ENCODE data around the gene CERS2. TPM values are rescaled to one million over a fixed set of nuclear protein-coding genes. Genes with fewer than 3 reads are reported as not detected.

CERS2 gene
- total and polyA plus RNA-seq, 11 donors: 51.7 to 113 (median 76.1) TPM

GRCh38 chr1:151008244-151009205 lies 33.9 kb upstream of the CERS2 start, which contains the start of gene PRUNE1:
TSS of gene PRUNE1 (plus strand) at chr1:151008449. CDS start at chr1:151008633, 184 bp downstream.
- intact Hi-C loops (cut with DNase I): loop anchor here in 5 of 10 donors (5.0 kb wide), 4 partner anchors 39 to 139 kb away; partner anchors contain the start of genes CDC42SE1 (in 4 of the 5), C1orf56 (in 1 of the 5), GABPB2 (in 1 of the 5) and SEMA6C (in 1 of the 5)

DNA sequence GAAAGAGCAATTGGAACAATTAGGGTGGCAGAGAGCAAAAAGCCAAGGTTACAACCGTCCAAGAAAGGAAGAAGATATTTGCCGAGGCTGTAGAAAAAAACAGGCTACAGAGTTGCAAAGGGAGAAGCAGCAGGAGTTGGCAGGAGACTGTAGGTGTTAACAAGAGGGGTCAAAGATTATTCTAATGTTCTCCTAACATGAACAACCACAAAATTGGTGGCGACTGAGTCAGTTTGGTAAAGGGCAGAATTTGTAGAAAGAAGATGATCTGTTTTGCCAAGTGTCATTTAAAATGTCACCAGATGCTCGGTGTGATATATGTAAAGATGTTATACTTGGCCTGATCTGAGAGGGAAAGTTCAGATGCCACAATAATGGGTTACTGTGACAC lies 33.2 kb upstream of the CERS2 start:
- Histone ChIP-seq H3K36me3 (peaks cover 0 to 7% (median 0%) of the 10 kb centered on the region in 9 donors), H3K27ac (peak overlapping the region; percentile 80 to 96 (median 91)), H3K4me1 (peaks cover 12 to 89% (median 66%) of the 10 kb centered on the region in 12 donors), H3K27me3 (no peaks in the 10 kb centered on the region), H3K4me3 (peak overlapping the region in 10 of 12 donors; percentile 56 to 87 (median 78)), H3K9me3 (no peaks in the 10 kb centered on the region)
- no peak for DNase-seq
- TF ChIP-seq CTCF (IDR thresholded peaks at IDR 0.05) (no peak), POLR2A (IDR thresholded peaks at IDR 0.05) (no peak)
- intact Hi-C loops (cut with DNase I): loop anchor here in 5 of 10 donors (5.0 kb wide), 4 partner anchors 39 to 139 kb away; partner anchors contain the start of genes CDC42SE1 (in 4 of the 5), C1orf56 (in 1 of the 5), GABPB2 (in 1 of the 5) and SEMA6C (in 1 of the 5)
- ATAC-seq: no peak
- WGBS, 4 donors: 14 to 18% (median 17%) methylated on average over 4 of the region's 4 CpGs

More at GRCh38 chr1:151008244-151009205, 33.9 kb upstream of the CERS2 start, which contains the start of gene PRUNE1:
- DNase-seq (peak; percentile 97 to 98 (median 98)), ATAC-seq (peak; percentile 80 to 94 (median 92))
- peaks cover 12 to 89% (median 66%) of the 10 kb centered on the region in 12 donors for H3K4me1 ChIP-seq
- peaks cover 0 to 7% (median 0%) of the 10 kb centered on the region in 9 donors for H3K36me3 ChIP-seq
- no peaks in the 10 kb centered on the region for H3K27me3 ChIP-seq
- H3K9me3 ChIP-seq: no peaks in the 10 kb centered on the region
- peak within 1 kb of the TSS; percentile 35 to 87 (median 75) for H3K4me3 ChIP-seq
- WGBS, 4 donors: 0 to 2% (median 1%) methylated on average over 54 to 69 of the region's 69 CpGs
- H3K27ac ChIP-seq: peak within 1 kb of the TSS; percentile 80 to 96 (median 91)
- peak; percentile 56 to 83 for TF ChIP-seq POLR2A (IDR thresholded peaks at IDR 0.05)
- TF ChIP-seq CTCF (IDR thresholded peaks at IDR 0.05): peak in 2 of 12 donors; percentile 9

DNA sequence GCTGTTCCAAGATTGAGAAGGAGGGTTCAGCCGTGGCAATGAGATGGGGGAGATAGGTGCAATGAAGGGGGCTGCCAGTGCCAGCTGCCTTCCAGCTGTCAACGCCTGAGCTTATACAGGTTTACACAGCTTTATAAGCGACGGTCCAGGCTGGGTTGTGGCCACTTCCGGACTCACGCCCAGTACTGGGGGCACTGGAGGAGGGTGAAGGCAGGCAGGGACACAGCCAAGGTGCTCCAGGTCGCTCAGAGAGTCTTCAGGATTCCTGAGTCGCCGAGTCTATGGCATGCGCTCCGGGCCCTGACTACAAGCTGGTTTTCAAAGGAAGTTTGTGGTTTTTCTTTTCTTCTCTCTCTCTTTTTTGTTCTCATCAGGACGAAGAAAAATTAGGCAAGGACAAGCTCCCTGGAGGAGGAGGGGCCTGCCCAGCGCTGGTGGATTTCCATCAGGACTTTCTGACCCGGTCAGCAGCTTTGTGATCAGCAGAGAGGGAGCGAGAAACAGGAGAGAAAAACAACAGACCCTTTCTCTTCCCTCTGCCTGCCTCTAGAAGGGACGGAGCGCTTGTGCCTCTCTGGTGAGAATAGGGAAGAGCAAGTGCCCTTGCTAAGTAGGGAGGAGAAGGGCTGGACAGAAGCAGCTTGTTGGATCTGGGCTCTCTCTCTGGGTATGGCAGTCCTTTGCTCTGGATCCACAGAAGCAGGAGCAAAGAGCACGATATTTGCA lies 31.9 kb upstream of the CERS2 start, which contains the start of gene MINDY1:
Gene MINDY1 (minus strand): TSS at position 576 of the 726 bp plus-strand sequence. CDS start 4,285 bp downstream, outside the sequence.
- Histone ChIP-seq H3K36me3 (peaks cover 0 to 19% (median 11%) of the 10 kb centered on the region in 9 donors), H3K27me3 (no peaks in the 10 kb centered on the region), H3K4me1 (peaks cover 12 to 89% (median 64%) of the 10 kb centered on the region in 12 donors), H3K9me3 (no peaks in the 10 kb centered on the region), H3K27ac (peak within 1 kb of the TSS; percentile 80 to 96 (median 91)), H3K4me3 (peak within 1 kb of the TSS; percentile 36 to 87 (median 75))
- ATAC-seq (peak; percentile 65 to 79 (median 78)), DNase-seq (peak; percentile 72 to 83 (median 76))
- 0 to 2% (median 1%) methylated on average over 18 of the region's 18 CpGs for WGBS, 4 donors
- TF ChIP-seq POLR2A (IDR thresholded peaks at IDR 0.05) (peak in 1 of 2 donors; percentile 76), CTCF (IDR thresholded peaks at IDR 0.05) (peak in 11 of 12 donors; percentile 10 to 72 (median 39))
- intact Hi-C loops (cut with DNase I): loop anchor here in 5 of 10 donors (1.0 to 5.0 kb wide), 5 partner anchors 29 to 141 kb away; partner anchors contain the start of genes CDC42SE1 (in 4 of the 5), C1orf56 (in 1 of the 5), GABPB2 (in 1 of the 5) and SEMA6C (in 1 of the 5)

Measured in heart left ventricle (tissue), 16 donors.